Measurements from ENCODE around the gene KIF26A. TPM values are rescaled to one million over a fixed set of nuclear protein-coding genes. Genes with fewer than 3 reads are reported as not detected.

KIF26A gene
- total RNA-seq, 1 experiment from 2014 or later = 5.5 TPM

DNA sequence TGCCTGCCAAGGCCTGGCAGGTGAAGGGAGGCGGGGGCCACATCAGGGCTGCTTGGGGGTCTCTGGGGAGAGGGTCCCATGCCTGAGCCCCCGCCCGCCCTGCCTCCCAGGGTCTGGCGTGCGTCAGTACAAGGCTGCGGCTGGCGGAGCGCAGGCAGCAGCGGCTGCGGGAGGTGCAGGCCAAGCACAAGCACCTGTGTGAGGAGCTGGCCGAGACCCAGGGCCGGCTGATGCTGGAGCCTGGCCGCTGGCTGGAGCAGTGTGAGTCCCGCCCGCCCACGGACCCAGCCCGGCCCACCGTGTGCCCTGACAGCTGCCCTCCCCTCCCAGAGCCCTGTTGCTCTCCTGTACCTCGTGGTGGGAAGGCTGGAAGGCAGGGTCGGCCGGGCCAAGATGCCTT lies 40.7 kb downstream of the KIF26A start:
- Histone ChIP-seq H3K4me1 (no peaks in the 10 kb centered on the region), H3K4me3 (ENCODE audit: low read depth, low read length) (no peak overlapping the region), H3K36me3 (ENCODE audit: control insufficient read depth, insufficient read depth, low read length) (no peaks in the 10 kb centered on the region), H3K9me3 (no peaks in the 10 kb centered on the region), H3K27me3 (replicated peaks; ENCODE audit: control insufficient read depth, insufficient read depth, low read length) (no peaks in the 10 kb centered on the region)
- Mint-ChIP-seq H3K36me3 (ENCODE audit: insufficient read depth, unreplicated experiment) (peaks cover 6% of the 10 kb centered on the region), H3K9me3 (ENCODE audit: unreplicated experiment) (no peaks in the 10 kb centered on the region), H3K4me3 (ENCODE audit: unreplicated experiment) (no peak overlapping the region), H3K27me3 (ENCODE audit: insufficient read depth, unreplicated experiment) (no peaks in the 10 kb centered on the region), H3K27ac (ENCODE audit: unreplicated experiment) (no peak overlapping the region), H3K4me1 (ENCODE audit: low read depth, unreplicated experiment) (no peaks in the 10 kb centered on the region)
- TF ChIP-seq, protein P1, sequence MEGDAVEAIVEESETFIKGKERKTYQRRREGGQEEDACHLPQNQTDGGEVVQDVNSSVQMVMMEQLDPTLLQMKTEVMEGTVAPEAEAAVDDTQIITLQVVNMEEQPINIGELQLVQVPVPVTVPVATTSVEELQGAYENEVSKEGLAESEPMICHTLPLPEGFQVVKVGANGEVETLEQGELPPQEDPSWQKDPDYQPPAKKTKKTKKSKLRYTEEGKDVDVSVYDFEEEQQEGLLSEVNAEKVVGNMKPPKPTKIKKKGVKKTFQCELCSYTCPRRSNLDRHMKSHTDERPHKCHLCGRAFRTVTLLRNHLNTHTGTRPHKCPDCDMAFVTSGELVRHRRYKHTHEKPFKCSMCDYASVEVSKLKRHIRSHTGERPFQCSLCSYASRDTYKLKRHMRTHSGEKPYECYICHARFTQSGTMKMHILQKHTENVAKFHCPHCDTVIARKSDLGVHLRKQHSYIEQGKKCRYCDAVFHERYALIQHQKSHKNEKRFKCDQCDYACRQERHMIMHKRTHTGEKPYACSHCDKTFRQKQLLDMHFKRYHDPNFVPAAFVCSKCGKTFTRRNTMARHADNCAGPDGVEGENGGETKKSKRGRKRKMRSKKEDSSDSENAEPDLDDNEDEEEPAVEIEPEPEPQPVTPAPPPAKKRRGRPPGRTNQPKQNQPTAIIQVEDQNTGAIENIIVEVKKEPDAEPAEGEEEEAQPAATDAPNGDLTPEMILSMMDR (IDR thresholded peaks at IDR 0.05; ENCODE audit: insufficient read depth in 1 of 2, low read depth in 1 of 2, low read length in 1 of 2, severe bottlenecking in 1 of 2, unreplicated experiment in 1 of 2) = no peak
- ChIA-PET CTCF (no interaction called here), POLR2A (no interaction called here)
- intact Hi-C loops (cut with micrococcal nuclease; ENCODE audit: unreplicated experiment) = no loop called here
- BruUV-seq (replicated peaks) = no TSS peak
- no peak for DNase-seq

DNA sequence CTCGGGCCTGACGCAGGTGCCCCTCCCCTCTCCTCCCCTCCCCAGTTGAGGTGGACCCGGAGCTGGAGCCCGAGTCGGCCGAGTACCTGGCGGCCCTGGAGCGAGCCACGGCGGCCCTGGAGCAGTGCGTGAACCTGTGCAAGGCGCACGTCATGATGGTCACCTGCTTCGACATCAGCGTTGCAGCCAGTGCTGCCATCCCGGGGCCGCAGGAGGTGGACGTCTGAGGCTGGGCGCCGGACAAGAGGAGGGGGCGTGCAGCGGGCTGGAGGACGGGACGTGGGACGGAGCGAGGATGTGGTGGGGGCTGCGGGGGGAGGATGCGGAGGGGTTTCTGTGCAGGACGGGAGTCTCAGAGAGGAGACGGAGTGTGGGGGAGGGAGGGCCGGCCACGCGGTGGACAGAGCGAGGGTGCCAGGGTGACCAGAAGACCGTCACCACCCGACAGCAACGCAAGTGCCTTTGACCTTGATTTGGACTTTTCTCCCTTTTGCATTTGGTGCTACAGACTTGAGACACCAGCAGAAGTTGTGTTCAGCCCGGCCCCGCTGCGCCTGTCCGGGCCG lies 41.3 kb downstream of the KIF26A start:
- no peaks in the 10 kb centered on the region for H3K4me1 ChIP-seq
- TF ChIP-seq, protein P1 (IDR thresholded peaks at IDR 0.05; ENCODE audit: insufficient read depth in 1 of 2, low read depth in 1 of 2, low read length in 1 of 2, severe bottlenecking in 1 of 2, unreplicated experiment in 1 of 2) = no peak
- no peaks in the 10 kb centered on the region for H3K9me3 ChIP-seq
- no peaks in the 10 kb centered on the region for H3K27me3 ChIP-seq (replicated peaks; ENCODE audit: control insufficient read depth, insufficient read depth, low read length)
- Mint-ChIP-seq H3K4me1 (ENCODE audit: low read depth, unreplicated experiment) (no peaks in the 10 kb centered on the region), H3K9me3 (ENCODE audit: unreplicated experiment) (no peaks in the 10 kb centered on the region), H3K27ac (ENCODE audit: unreplicated experiment) (no peak overlapping the region), H3K27me3 (ENCODE audit: insufficient read depth, unreplicated experiment) (no peaks in the 10 kb centered on the region), H3K4me3 (ENCODE audit: unreplicated experiment) (no peak overlapping the region), H3K36me3 (ENCODE audit: insufficient read depth, unreplicated experiment) (peaks cover 6% of the 10 kb centered on the region)
- CTCF ChIA-PET = no interaction called here
- POLR2A ChIA-PET = no interaction called here
- DNase-seq = no peak
- no peak overlapping the region for H3K4me3 ChIP-seq (ENCODE audit: low read depth, low read length)
- intact Hi-C loops (cut with micrococcal nuclease; ENCODE audit: unreplicated experiment) = no loop called here
- H3K36me3 ChIP-seq (ENCODE audit: control insufficient read depth, insufficient read depth, low read length) = no peaks in the 10 kb centered on the region
- BruUV-seq (replicated peaks) = no TSS peak

DNA sequence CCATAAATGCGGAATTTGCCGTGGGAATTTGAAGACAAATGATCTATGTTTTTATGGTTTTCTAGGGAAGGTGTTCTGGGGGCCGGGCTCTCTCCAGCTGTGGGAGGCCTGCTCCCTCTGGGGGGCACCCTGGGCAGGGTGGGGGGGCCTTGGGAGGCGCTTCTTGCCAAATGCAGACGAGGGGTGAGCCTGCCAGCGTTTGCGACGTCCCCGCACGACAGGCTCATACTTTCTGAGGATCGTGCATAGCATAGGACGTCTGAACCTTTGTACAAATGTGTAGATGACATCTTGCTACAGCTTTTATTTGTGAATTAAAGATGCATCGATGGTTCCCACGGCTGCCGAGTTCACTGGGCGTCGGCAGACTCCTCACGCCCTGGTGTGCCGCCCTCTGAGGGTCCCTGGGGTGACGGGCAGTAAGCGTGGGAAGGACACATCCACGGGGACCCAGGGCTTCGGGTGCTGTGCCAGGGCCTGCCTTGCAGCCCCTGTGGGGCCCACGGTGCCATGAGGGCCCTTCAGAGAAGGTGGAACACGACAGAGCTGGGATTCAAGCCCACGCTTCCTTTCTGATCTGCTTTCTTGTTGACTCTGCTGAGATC lies 42.3 kb downstream of the KIF26A start:
- no peak for DNase-seq
- BruUV-seq (replicated peaks) = no TSS peak
- Mint-ChIP-seq H3K9me3 (ENCODE audit: unreplicated experiment) (no peaks in the 10 kb centered on the region), H3K27me3 (ENCODE audit: insufficient read depth, unreplicated experiment) (no peaks in the 10 kb centered on the region), H3K4me1 (ENCODE audit: low read depth, unreplicated experiment) (no peaks in the 10 kb centered on the region), H3K4me3 (ENCODE audit: unreplicated experiment) (no peak overlapping the region), H3K36me3 (ENCODE audit: insufficient read depth, unreplicated experiment) (peaks cover 6% of the 10 kb centered on the region), H3K27ac (ENCODE audit: unreplicated experiment) (no peak overlapping the region)
- Histone ChIP-seq H3K36me3 (ENCODE audit: control insufficient read depth, insufficient read depth, low read length) (no peaks in the 10 kb centered on the region), H3K27me3 (replicated peaks; ENCODE audit: control insufficient read depth, insufficient read depth, low read length) (no peaks in the 10 kb centered on the region), H3K9me3 (no peaks in the 10 kb centered on the region), H3K4me1 (no peaks in the 10 kb centered on the region), H3K4me3 (ENCODE audit: low read depth, low read length) (no peak overlapping the region)
- intact Hi-C loops (cut with micrococcal nuclease; ENCODE audit: unreplicated experiment) = no loop called here
- ChIA-PET CTCF (no interaction called here), POLR2A (no interaction called here)
- TF ChIP-seq, protein P1 (IDR thresholded peaks at IDR 0.05; ENCODE audit: insufficient read depth in 1 of 2, low read depth in 1 of 2, low read length in 1 of 2, severe bottlenecking in 1 of 2, unreplicated experiment in 1 of 2) = no peak
